Suprapubic skin (tissue), 4 donors: ENCODE measurements around the gene INF2.

Source experiments
- CTCF ChIP-seq, 2 donors: fragments of 200-600 bp in 1 of 2; fragments of 450-650 bp in 1 of 2; sonication (generic) in 1 of 2; IDR thresholded peaks; one replicate each; pipeline ENCODE4 v1.5.1; 2016 to 2019; ENCODE audit warnings: antibody characterized with exemption in 2 of 2, mild to moderate bottlenecking in 1 of 2, moderate library complexity in 1 of 2
- POLR2A ChIP-seq, 2 donors: fragments of 450-650 bp; IDR thresholded peaks; one replicate each; pipeline ENCODE4 v1.6.1; 2017; ENCODE audit warnings: antibody characterized with exemption in 2 of 2, mild to moderate bottlenecking in 2 of 2, moderate library complexity in 2 of 2
- POLR2AphosphoS5 ChIP-seq, 3 donors: sonication (generic); formaldehyde crosslinking; IDR thresholded peaks; one replicate each; pipeline ENCODE4 v1.6.1; 2017; ENCODE audit warnings: antibody characterized with exemption in 3 of 3

- no peak for TF ChIP-seq POLR2AphosphoS5 (IDR thresholded peaks at IDR 0.05)
- TF ChIP-seq POLR2A (IDR thresholded peaks at IDR 0.05) = no peak
- TF ChIP-seq CTCF (IDR thresholded peaks at IDR 0.05) = no peak
These were observed 10.8 kb downstream of the INF2 start for GRCh38 chr14:104700225-104700651.
